ENCODE results near the gene SCN3B.
"Not testable (repeated sequence)": the region's sequence is repeated elsewhere in the genome, so short reads cannot be mapped to it uniquely, and the experiment has no call there.

The SCN3B gene

GRCh38 chr11:123654566-123655081 lies at the start of gene SCN3B:
Gene SCN3B, minus strand, starts transcription at chr11:123654624. Its CDS starts 823 bp downstream, at chr11:123653801.
- peak; percentile 61 for DNase-seq

GRCh38 chr11:123702696-123703095 lies 48.3 kb upstream of the SCN3B start:
- no peak for DNase-seq

GRCh38 chr11:123702139-123702538 lies 47.7 kb upstream of the SCN3B start:
- no peak for DNase-seq

- DNase-seq, result no peak
Observed at GRCh38 chr11:123700772-123701171, 46.3 kb upstream of the SCN3B start.

GRCh38 chr11:123698546-123699127 lies 44.2 kb upstream of the SCN3B start:
- no peak for DNase-seq

GRCh38 chr11:123696183-123696582 lies 41.8 kb upstream of the SCN3B start:
- no peak for DNase-seq

- DNase-seq, result no peak
Observed at GRCh38 chr11:123695231-123695630, 40.8 kb upstream of the SCN3B start.

- no peak for DNase-seq
Observed at GRCh38 chr11:123694551-123694950, 40.1 kb upstream of the SCN3B start.

- DNase-seq, result no peak
Observed at GRCh38 chr11:123692961-123693360, 38.5 kb upstream of the SCN3B start.

- no peak for DNase-seq
Observed at GRCh38 chr11:123690485-123690884, 36.1 kb upstream of the SCN3B start.

- no peak for DNase-seq
Observed at GRCh38 chr11:123684601-123685000, 30.2 kb upstream of the SCN3B start.

GRCh38 chr11:123683428-123684170 lies 29.2 kb upstream of the SCN3B start:
- no peak for DNase-seq

- DNase-seq, result no peak
Observed at GRCh38 chr11:123682696-123683410, 28.4 kb upstream of the SCN3B start.

- no peak for DNase-seq
Observed at GRCh38 chr11:123681030-123681429, 26.6 kb upstream of the SCN3B start.

- DNase-seq, result no peak
Observed at GRCh38 chr11:123678246-123678645, 23.8 kb upstream of the SCN3B start.

- no peak for DNase-seq
Observed at GRCh38 chr11:123677510-123677909, 23.1 kb upstream of the SCN3B start.

GRCh38 chr11:123674297-123674696 lies 19.9 kb upstream of the SCN3B start:
- DNase-seq, result no peak

GRCh38 chr11:123672568-123672967 lies 18.1 kb upstream of the SCN3B start:
- DNase-seq, result no peak

- DNase-seq, result no peak
Observed at GRCh38 chr11:123671534-123671933, 17.1 kb upstream of the SCN3B start.

GRCh38 chr11:123670081-123670480 lies 15.7 kb upstream of the SCN3B start:
- DNase-seq, result no peak

- no peak for DNase-seq
Observed at GRCh38 chr11:123665306-123665705, 10.9 kb upstream of the SCN3B start.

GRCh38 chr11:123659965-123660364 lies 5.5 kb upstream of the SCN3B start:
- not testable (repeated sequence) for DNase-seq

- DNase-seq, result no peak
Observed at GRCh38 chr11:123659311-123659710, 4.9 kb upstream of the SCN3B start.

All from T1000 (cell line).